ENCODE results near the gene PI16.

PI16 gene

GRCh38 chr6:36976007-36976264 is 21.4 kb downstream of the PI16 start:
- H3K9me2 ChIP-seq (replicated peaks; ENCODE audit: insufficient read depth, low read length) = no peaks in the 10 kb centered on the region
- no peak overlapping the region for H3K9ac ChIP-seq (ENCODE audit: low read length)
- no peak overlapping the region for H3K27ac ChIP-seq (ENCODE audit: low read length)
- peaks cover 21% of the 10 kb centered on the region for H3K79me2 ChIP-seq (ENCODE audit: low read length)
- TF ChIP-seq CTCF (IDR thresholded peaks at IDR 0.05; ENCODE audit: low read length) = no peak
- TF ChIP-seq EZH2 (optimal IDR thresholded peaks at IDR 0.05; ENCODE audit: low read depth, low read length) = no peak
- H3K27me3 ChIP-seq (replicated peaks; ENCODE audit: insufficient read depth, low read length) = no peaks in the 10 kb centered on the region
- H3F3A ChIP-seq (ENCODE audit: insufficient read depth, low read length) = no peaks in the 10 kb centered on the region
- H3K4me1 ChIP-seq (ENCODE audit: low read length) = no peaks in the 10 kb centered on the region
- DNase-seq = no peak
- no peaks in the 10 kb centered on the region for H3K9me3 ChIP-seq (replicated peaks; ENCODE audit: insufficient read depth, low read length)
- no peak overlapping the region for H3K4me2 ChIP-seq (ENCODE audit: low read depth, low read length)
- H4K20me1 ChIP-seq (ENCODE audit: insufficient read depth, low read length) = no peaks in the 10 kb centered on the region
- no peak overlapping the region for H3K4me3 ChIP-seq (ENCODE audit: low read length)
- H2AFZ ChIP-seq (ENCODE audit: low read length) = no peak overlapping the region
- no peaks in the 10 kb centered on the region for H3K36me3 ChIP-seq (replicated peaks; ENCODE audit: insufficient read depth, low read length)

GRCh38 chr6:36976509-36976908 is 22.0 kb downstream of the PI16 start:
- peaks cover 27% of the 10 kb centered on the region for H3K79me2 ChIP-seq (ENCODE audit: low read length)
- H3K27me3 ChIP-seq (replicated peaks; ENCODE audit: insufficient read depth, low read length) = no peaks in the 10 kb centered on the region
- DNase-seq = no peak
- H3F3A ChIP-seq (ENCODE audit: insufficient read depth, low read length) = no peaks in the 10 kb centered on the region
- no peak overlapping the region for H3K4me3 ChIP-seq (ENCODE audit: low read length)
- H3K4me2 ChIP-seq (ENCODE audit: low read depth, low read length) = no peak overlapping the region
- TF ChIP-seq CTCF (IDR thresholded peaks at IDR 0.05; ENCODE audit: low read length) (no peak), EZH2 (optimal IDR thresholded peaks at IDR 0.05; ENCODE audit: low read depth, low read length) (no peak), EZH2phosphoT487 (IDR thresholded peaks at IDR 0.05; ENCODE audit: low read length) (no peak)
- no peak overlapping the region for H3K27ac ChIP-seq (ENCODE audit: low read length)
- H3K9ac ChIP-seq (ENCODE audit: low read length) = no peak overlapping the region
- H3K9me2 ChIP-seq (replicated peaks; ENCODE audit: insufficient read depth, low read length) = no peaks in the 10 kb centered on the region
- H3K4me1 ChIP-seq (ENCODE audit: low read length) = no peaks in the 10 kb centered on the region
- no peak overlapping the region for H2AFZ ChIP-seq (ENCODE audit: low read length)
- H3K9me3 ChIP-seq (replicated peaks; ENCODE audit: insufficient read depth, low read length) = no peaks in the 10 kb centered on the region
- no peaks in the 10 kb centered on the region for H4K20me1 ChIP-seq (ENCODE audit: insufficient read depth, low read length)
- H3K36me3 ChIP-seq (replicated peaks; ENCODE audit: insufficient read depth, low read length) = no peaks in the 10 kb centered on the region

DNA sequence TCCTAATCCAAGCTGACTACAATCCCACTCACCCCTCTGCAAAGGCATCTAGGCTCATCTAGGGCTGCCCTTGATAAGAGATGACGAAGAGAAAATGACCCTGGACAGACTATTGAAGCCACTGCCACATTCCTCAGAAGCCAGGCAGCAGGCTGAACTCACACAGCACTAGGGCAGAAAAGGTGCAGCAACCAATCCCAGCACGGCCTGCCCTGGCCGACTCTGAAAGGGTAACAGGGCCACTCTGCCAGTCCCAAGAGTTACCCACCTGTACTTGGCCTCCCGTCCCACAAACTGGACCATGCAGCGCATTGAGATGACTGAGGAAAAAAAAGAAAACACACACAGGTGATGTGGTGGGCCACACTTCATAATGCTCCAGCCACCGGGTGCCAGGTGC is 22.4 kb downstream of the PI16 start:
- Histone ChIP-seq H3K79me2 (ENCODE audit: low read length) (peaks cover 31% of the 10 kb centered on the region), H3K9me2 (replicated peaks; ENCODE audit: insufficient read depth, low read length) (no peaks in the 10 kb centered on the region), H3F3A (ENCODE audit: insufficient read depth, low read length) (no peaks in the 10 kb centered on the region), H4K20me1 (ENCODE audit: insufficient read depth, low read length) (no peaks in the 10 kb centered on the region), H3K4me2 (ENCODE audit: low read depth, low read length) (no peak overlapping the region), H3K27me3 (replicated peaks; ENCODE audit: insufficient read depth, low read length) (no peaks in the 10 kb centered on the region), H3K4me1 (ENCODE audit: low read length) (no peaks in the 10 kb centered on the region), H3K9me3 (replicated peaks; ENCODE audit: insufficient read depth, low read length) (no peaks in the 10 kb centered on the region), H3K4me3 (ENCODE audit: low read length) (no peak overlapping the region), H3K36me3 (replicated peaks; ENCODE audit: insufficient read depth, low read length) (no peaks in the 10 kb centered on the region), H3K27ac (ENCODE audit: low read length) (no peak overlapping the region), H3K9ac (ENCODE audit: low read length) (no peak overlapping the region), H2AFZ (ENCODE audit: low read length) (no peak overlapping the region)
- DNase-seq = no peak
- TF ChIP-seq CTCF (IDR thresholded peaks at IDR 0.05; ENCODE audit: low read length) (no peak), EZH2phosphoT487 (IDR thresholded peaks at IDR 0.05; ENCODE audit: low read length) (no peak), EZH2 (optimal IDR thresholded peaks at IDR 0.05; ENCODE audit: low read depth, low read length) (no peak)

Data from MM.1S (cell line).